Nucleus accumbens (tissue), 56 donors: Measurements from ENCODE around the gene ABHD4.
A peak's percentile ranks its signal among the peaks of the same experiment; 100 is the strongest.
"Not testable (repeated sequence)": the region's sequence is repeated elsewhere in the genome, so short reads cannot be mapped to it uniquely, and the experiment has no call there.

ENCODE experiments used
- DNase-seq, 56 donors: peaks; one replicate each; lab custom pipeline; 2025; lab: John Stamatoyannopoulos, UW

Gene ABHD4

GRCh38 chr14:22560662-22561365 is 37.3 kb upstream of the ABHD4 start:
- no peak for DNase-seq

- no peak for DNase-seq
Measured at GRCh38 chr14:22561366-22561660, 36.8 kb upstream of the ABHD4 start.

- DNase-seq: no peak
Measured at GRCh38 chr14:22561661-22562579, 36.2 kb upstream of the ABHD4 start.

- DNase-seq: no peak
Measured at GRCh38 chr14:22563987-22564386, 34.1 kb upstream of the ABHD4 start.

- no peak for DNase-seq
Measured at GRCh38 chr14:22564463-22564862, 33.6 kb upstream of the ABHD4 start.

GRCh38 chr14:22565391-22565945 is 32.6 kb upstream of the ABHD4 start:
- no peak for DNase-seq

GRCh38 chr14:22566266-22566665 is 31.8 kb upstream of the ABHD4 start:
- not testable (repeated sequence) for DNase-seq

GRCh38 chr14:22566845-22567244 is 31.3 kb upstream of the ABHD4 start:
- no peak for DNase-seq

GRCh38 chr14:22567437-22567836 is 30.7 kb upstream of the ABHD4 start:
- DNase-seq: no peak

GRCh38 chr14:22569106-22569736 is 28.9 kb upstream of the ABHD4 start:
- no peak for DNase-seq

GRCh38 chr14:22569737-22570131 is 28.4 kb upstream of the ABHD4 start:
- DNase-seq: no peak

GRCh38 chr14:22570132-22570949 is 27.8 kb upstream of the ABHD4 start:
- DNase-seq: peak in 47 of 56 donors; percentile 4 to 86 (median 44)

- no peak for DNase-seq
Measured at GRCh38 chr14:22572562-22573058, 25.5 kb upstream of the ABHD4 start.

GRCh38 chr14:22573804-22574203 is 24.3 kb upstream of the ABHD4 start:
- no peak for DNase-seq

GRCh38 chr14:22577334-22577908 is 20.7 kb upstream of the ABHD4 start:
- DNase-seq: no peak

- no peak for DNase-seq
Measured at GRCh38 chr14:22579236-22579635, 18.9 kb upstream of the ABHD4 start.

GRCh38 chr14:22579881-22580280 is 18.2 kb upstream of the ABHD4 start:
- DNase-seq: no peak

GRCh38 chr14:22580625-22581024 is 17.5 kb upstream of the ABHD4 start:
- DNase-seq: no peak

GRCh38 chr14:22583994-22584393 is 14.1 kb upstream of the ABHD4 start:
- no peak for DNase-seq

GRCh38 chr14:22587247-22587646 is 10.9 kb upstream of the ABHD4 start:
- DNase-seq: no peak
